Subcutaneous abdominal adipose tissue (tissue), 5 donors: ENCODE measurements around the gene CCNL2.
"Not testable (repeated sequence)": the region's sequence is repeated elsewhere in the genome, so short reads cannot be mapped to it uniquely, and the experiment has no call there.

Experiments
- H3K27ac ChIP-seq: one replicate; pipeline ENCODE4 v1.7.0; 2013; ENCODE audit warnings: low read depth, mild to moderate bottlenecking, inconsistent platforms, low read length, moderate library complexity
- H3K27me3 ChIP-seq, 5 donors: one replicate each; pipeline ENCODE4 v1.7.0; 2013; ENCODE audit warnings: low read length in 5 of 5, inconsistent platforms in 1 of 5; ENCODE audit not compliant: control insufficient read depth in 5 of 5, insufficient read depth in 4 of 5
- H3K36me3 ChIP-seq, 5 donors: one replicate each; pipeline ENCODE4 v1.7.0; 2013; ENCODE audit warnings: low read length in 5 of 5; ENCODE audit not compliant: control insufficient read depth in 5 of 5, insufficient read depth in 5 of 5
- H3K4me1 ChIP-seq, 5 donors: one replicate each; pipeline ENCODE4 v1.7.0; 2013; ENCODE audit warnings: low read length in 5 of 5, mild to moderate bottlenecking in 3 of 5, moderate library complexity in 1 of 5; ENCODE audit not compliant: control insufficient read depth in 5 of 5, insufficient read depth in 5 of 5
- H3K4me3 ChIP-seq, 5 donors: one replicate each; pipeline ENCODE4 v1.7.0; 2013; ENCODE audit warnings: low read length in 5 of 5, low read depth in 1 of 5
- H3K9ac ChIP-seq, 5 donors: one replicate each; pipeline ENCODE4 v1.7.0; 2013; ENCODE audit warnings: low read length in 5 of 5, mild to moderate bottlenecking in 4 of 5, moderate library complexity in 3 of 5
- H3K9me3 ChIP-seq, 5 donors: one replicate each; pipeline ENCODE4 v1.7.0; 2013; ENCODE audit warnings: low read length in 5 of 5; ENCODE audit not compliant: control insufficient read depth in 5 of 5
- donor health status: healthy.
- donor health status: healthy.
- donor health status: healthy.
- donor health status: healthy.
- donor health status: healthy.

CCNL2 gene

DNA sequence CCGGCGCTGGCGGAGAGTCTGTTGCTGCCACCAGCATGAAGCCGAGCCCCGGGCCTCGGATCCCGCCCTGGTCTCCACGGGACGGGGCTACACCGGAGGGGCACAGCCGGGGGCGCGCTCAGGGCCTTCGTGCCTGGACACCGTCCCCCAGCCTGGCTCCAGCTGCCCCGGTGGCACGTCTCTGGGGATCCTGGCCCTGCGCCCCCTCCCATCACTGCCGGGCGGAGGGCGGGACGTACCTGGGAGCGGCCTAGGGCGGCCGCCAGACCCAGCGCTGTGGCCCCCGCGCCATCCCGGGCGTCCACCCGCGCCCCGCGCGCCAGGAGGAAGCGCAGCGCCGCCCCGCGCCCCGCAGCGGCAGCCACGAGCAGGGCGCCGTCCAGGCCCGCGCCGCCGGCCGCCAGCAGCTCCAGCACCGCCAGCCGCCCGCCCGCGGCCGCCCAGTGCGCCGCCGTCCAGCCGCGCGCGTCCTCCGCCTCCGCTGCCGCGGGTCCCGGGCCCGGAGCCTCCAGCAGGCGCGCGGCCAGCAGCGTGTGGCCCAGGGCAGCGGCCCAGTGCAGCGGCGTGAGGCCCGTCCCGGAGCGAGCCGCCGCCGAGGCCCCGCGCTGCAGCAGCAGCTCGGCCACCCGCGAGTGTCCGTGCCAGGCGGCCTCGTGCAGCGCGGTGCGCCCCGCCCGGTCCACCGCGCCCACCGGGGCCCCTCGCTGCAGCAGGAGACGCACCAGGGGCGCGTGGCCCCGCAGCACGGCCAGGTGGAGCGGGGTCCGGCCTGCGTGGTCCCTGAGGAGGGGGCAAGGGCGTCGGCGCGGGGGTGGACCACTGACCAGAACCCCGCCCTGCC, 20.9 kb upstream of the CCNL2 start:
- H3K4me3 ChIP-seq: peak overlapping the region in 4 of 5 donors; percentile 45 to 70 (median 58)
- no peak overlapping the region for H3K27ac ChIP-seq
- no peaks in the 10 kb centered on the region for H3K9me3 ChIP-seq
- H3K9ac ChIP-seq: peak overlapping the region in 3 of 5 donors; percentile 30 to 76 (median 51)
- H3K36me3 ChIP-seq: no peaks in the 10 kb centered on the region
- peaks cover 0 to 3% (median 0%) of the 10 kb centered on the region in 5 donors for H3K27me3 ChIP-seq
- H3K4me1 ChIP-seq: peaks cover 0 to 22% (median 18%) of the 10 kb centered on the region in 5 donors

- H3K9me3 ChIP-seq: no peaks in the 10 kb centered on the region
- H3K36me3 ChIP-seq: no peaks in the 10 kb centered on the region
- peak overlapping the region in 3 of 5 donors; percentile 30 to 76 (median 51) for H3K9ac ChIP-seq
- peaks cover 0 to 3% (median 0%) of the 10 kb centered on the region in 5 donors for H3K27me3 ChIP-seq
- H3K4me3 ChIP-seq: peak overlapping the region in 4 of 5 donors; percentile 45 to 70 (median 58)
- H3K4me1 ChIP-seq: peaks cover 0 to 22% (median 18%) of the 10 kb centered on the region in 5 donors
- no peak overlapping the region for H3K27ac ChIP-seq
Observed at GRCh38 chr1:1419363-1419812, 20.3 kb upstream of the CCNL2 start.

DNA sequence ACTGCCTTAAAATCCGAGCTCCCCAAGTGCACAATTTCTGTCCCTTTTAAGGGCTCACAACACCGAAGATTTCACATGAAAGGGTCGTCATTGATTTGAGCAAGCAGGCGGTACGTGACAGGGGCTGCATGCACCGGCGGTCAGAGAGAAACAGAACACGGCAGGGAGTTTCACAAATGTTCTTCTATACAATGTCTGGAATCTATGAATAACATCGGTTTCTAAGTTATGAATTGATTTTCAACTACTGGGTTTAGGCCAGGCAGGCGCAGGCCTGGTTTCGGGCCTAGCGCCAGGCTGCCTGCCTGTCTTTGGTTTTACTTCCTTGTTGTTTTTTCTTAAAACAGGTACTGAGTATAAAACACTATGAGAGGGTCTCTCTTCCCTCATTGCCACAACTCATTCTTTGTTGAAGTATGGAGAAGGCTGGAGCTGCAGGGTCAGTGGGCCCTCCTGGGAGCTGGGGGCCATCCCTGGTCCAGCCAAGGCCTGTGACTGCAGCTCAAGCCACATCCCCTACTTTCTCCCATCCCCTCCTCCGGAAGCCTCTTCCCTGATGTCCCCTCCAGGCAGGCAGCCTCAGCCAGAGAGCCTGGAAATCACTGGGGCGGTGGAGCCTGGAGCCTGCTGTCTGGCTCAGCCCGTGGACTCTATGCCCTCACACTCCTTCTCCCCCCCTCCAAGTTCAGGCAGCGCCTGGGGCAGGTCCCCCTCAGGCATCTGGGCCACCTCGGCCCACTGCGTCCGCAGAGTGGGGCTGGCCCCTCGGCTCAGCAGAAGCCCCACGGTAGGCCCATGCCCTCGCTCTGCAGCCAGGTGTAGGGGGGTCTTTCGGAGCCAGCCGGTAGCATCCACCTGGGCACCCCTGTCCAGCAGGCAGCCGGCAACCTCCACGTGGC, 19.6 kb upstream of the CCNL2 start:
- Histone ChIP-seq H3K9ac (peak overlapping the region in 1 of 5 donors; percentile 76), H3K36me3 (no peaks in the 10 kb centered on the region), H3K4me3 (peak overlapping the region in 2 of 5 donors; percentile 59 to 70), H3K4me1 (peaks cover 0 to 22% (median 18%) of the 10 kb centered on the region in 5 donors), H3K27me3 (peaks cover 0 to 3% (median 0%) of the 10 kb centered on the region in 5 donors), H3K27ac (no peak overlapping the region), H3K9me3 (no peaks in the 10 kb centered on the region)

- H3K9me3 ChIP-seq, H3K27ac ChIP-seq, H3K4me3 ChIP-seq, H3K9ac ChIP-seq, H3K27me3 ChIP-seq, H3K36me3 ChIP-seq: not testable (repeated sequence)
- peaks cover 0 to 22% (median 18%) of the 10 kb centered on the region in 5 donors for H3K4me1 ChIP-seq
Observed at GRCh38 chr1:1417825-1418463, 18.8 kb upstream of the CCNL2 start.

GRCh38 chr1:1417396-1417795, 18.3 kb upstream of the CCNL2 start:
- not testable (repeated sequence) for H3K4me3 ChIP-seq, H3K27ac ChIP-seq, H3K36me3 ChIP-seq, H3K9ac ChIP-seq, H3K27me3 ChIP-seq, H3K9me3 ChIP-seq
- H3K4me1 ChIP-seq: peaks cover 0 to 22% (median 18%) of the 10 kb centered on the region in 5 donors

GRCh38 chr1:1415751-1416150, 16.6 kb upstream of the CCNL2 start:
- peaks cover 0 to 16% (median 12%) of the 10 kb centered on the region in 5 donors for H3K4me1 ChIP-seq
- H3K9me3 ChIP-seq: no peaks in the 10 kb centered on the region
- no peak overlapping the region for H3K4me3 ChIP-seq
- H3K27ac ChIP-seq: no peak overlapping the region
- H3K36me3 ChIP-seq: no peaks in the 10 kb centered on the region
- no peaks in the 10 kb centered on the region for H3K27me3 ChIP-seq
- H3K9ac ChIP-seq: no peak overlapping the region

- not testable (repeated sequence) for H3K9ac ChIP-seq, H3K27ac ChIP-seq, H3K36me3 ChIP-seq, H3K9me3 ChIP-seq, H3K27me3 ChIP-seq, H3K4me3 ChIP-seq
- peaks cover 0 to 17% (median 13%) of the 10 kb centered on the region in 5 donors for H3K4me1 ChIP-seq
Observed at GRCh38 chr1:1412311-1412902, 13.3 kb upstream of the CCNL2 start.

- no peak overlapping the region for H3K4me3 ChIP-seq
- H3K36me3 ChIP-seq: peaks cover 0 to 2% (median 0%) of the 10 kb centered on the region in 5 donors
- H3K9ac ChIP-seq: no peak overlapping the region
- H3K9me3 ChIP-seq: no peaks in the 10 kb centered on the region
- H3K27me3 ChIP-seq: no peaks in the 10 kb centered on the region
- H3K27ac ChIP-seq: no peak overlapping the region
- H3K4me1 ChIP-seq: peaks cover 0 to 19% (median 14%) of the 10 kb centered on the region in 5 donors
Observed at GRCh38 chr1:1411626-1412025, 12.5 kb upstream of the CCNL2 start.

GRCh38 chr1:1410238-1410637, 11.1 kb upstream of the CCNL2 start:
- not testable (repeated sequence) for H3K27me3 ChIP-seq, H3K4me3 ChIP-seq, H3K9ac ChIP-seq, H3K9me3 ChIP-seq, H3K27ac ChIP-seq, H3K36me3 ChIP-seq
- H3K4me1 ChIP-seq: peaks cover 0 to 33% (median 28%) of the 10 kb centered on the region in 5 donors
